ENCODE measurements around the gene PKNOX2.

DNA sequence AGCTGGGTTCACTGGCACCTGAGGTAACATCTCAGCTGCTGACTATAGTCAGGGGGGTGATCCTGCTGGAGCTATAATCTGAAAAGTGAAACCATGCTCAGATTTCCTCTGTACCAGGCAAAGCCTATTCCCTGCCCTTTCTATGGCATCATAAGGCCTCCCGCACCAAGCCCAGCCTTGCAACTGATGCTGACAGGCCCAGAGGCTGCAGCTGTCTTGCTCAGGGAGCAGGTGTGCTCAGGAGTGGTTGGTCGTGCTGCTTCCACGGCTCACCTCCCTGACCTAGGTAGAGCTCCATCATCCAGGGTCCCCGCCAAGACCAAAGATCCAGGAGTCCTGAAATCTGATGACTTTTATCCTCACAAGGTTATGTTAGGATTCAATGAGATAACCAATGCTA, 209.8 kb downstream of the PKNOX2 start:
- TF ChIP-seq, protein P1, sequence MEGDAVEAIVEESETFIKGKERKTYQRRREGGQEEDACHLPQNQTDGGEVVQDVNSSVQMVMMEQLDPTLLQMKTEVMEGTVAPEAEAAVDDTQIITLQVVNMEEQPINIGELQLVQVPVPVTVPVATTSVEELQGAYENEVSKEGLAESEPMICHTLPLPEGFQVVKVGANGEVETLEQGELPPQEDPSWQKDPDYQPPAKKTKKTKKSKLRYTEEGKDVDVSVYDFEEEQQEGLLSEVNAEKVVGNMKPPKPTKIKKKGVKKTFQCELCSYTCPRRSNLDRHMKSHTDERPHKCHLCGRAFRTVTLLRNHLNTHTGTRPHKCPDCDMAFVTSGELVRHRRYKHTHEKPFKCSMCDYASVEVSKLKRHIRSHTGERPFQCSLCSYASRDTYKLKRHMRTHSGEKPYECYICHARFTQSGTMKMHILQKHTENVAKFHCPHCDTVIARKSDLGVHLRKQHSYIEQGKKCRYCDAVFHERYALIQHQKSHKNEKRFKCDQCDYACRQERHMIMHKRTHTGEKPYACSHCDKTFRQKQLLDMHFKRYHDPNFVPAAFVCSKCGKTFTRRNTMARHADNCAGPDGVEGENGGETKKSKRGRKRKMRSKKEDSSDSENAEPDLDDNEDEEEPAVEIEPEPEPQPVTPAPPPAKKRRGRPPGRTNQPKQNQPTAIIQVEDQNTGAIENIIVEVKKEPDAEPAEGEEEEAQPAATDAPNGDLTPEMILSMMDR (IDR thresholded peaks at IDR 0.05) = no peak
- no peak for TF ChIP-seq POLR2A (IDR thresholded peaks at IDR 0.05)

Data from ovary (tissue), 3 donors.